GM18907 (cell line): ENCODE measurements around the gene HSP90AB1.
A peak's percentile ranks its signal among the peaks of the same experiment; 100 is the strongest.
"Not testable (repeated sequence)": the region's sequence is repeated elsewhere in the genome, so short reads cannot be mapped to it uniquely, and the experiment has no call there.

Experiments used
- ATAC-seq: cut with Tn5 transposase; IDR thresholded peaks from one replicate; pipeline ENCODE4 v1.9.1; 2021; ENCODE audit warnings: mild to moderate bottlenecking, moderate library complexity; ENCODE audit not compliant: unreplicated experiment

The HSP90AB1 gene

GRCh38 chr6:44221961-44222335 lies 25.0 kb upstream of the HSP90AB1 start:
- ATAC-seq: no peak

GRCh38 chr6:44222486-44223318 lies 24.2 kb upstream of the HSP90AB1 start:
- no peak for ATAC-seq

GRCh38 chr6:44223319-44224028 lies 23.4 kb upstream of the HSP90AB1 start, which contains the start of gene SLC29A1:
TSS of gene SLC29A1 (plus strand) at chr6:44223595. CDS start at chr6:44227314, 3,719 bp downstream.
- ATAC-seq: peak; percentile 46

DNA sequence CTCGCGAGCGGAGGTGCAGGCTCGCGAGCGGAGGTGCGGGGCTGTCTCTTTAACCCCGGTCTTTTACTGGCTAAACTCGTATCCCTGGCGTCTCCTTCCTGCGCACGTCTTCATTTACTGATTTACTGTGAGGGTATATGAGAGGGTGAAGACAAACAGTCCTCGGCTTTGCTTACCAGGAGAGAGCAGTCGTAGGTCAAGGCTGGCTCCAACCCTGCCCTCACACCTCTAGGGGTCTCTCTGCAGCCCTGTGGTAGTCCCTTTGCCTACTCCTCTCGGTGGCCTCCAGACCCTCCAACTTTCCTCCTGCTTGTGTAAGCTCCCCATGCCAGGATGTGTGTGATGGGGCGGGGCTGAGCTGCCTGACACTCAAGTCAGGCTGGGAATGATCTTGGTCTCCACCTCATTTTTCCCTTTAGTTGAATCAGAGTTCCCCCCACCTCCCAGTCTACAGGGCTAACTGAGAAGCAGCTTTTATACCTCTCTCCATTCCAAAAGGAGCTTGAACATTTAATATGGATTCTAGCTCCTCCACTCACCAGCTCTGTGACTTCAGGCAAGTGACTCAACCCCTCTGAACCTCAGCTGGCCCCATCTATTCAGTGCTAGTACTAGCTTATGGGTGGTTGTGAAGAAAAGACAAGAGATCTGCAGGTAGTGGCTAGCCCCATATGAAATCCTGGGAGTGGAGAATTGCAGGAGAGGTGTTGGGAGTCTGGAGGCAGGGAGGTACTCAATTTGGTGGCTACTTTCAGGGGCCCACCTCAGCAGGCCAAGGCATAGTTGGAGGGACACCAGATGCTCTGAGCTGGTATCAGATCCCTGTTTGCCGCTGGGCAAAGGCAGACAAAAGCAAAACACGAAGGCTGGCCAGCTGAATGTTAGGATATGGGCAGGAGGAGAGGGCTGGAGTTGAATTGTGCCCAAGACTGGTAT lies 22.6 kb upstream of the HSP90AB1 start:
- ATAC-seq: no peak

DNA sequence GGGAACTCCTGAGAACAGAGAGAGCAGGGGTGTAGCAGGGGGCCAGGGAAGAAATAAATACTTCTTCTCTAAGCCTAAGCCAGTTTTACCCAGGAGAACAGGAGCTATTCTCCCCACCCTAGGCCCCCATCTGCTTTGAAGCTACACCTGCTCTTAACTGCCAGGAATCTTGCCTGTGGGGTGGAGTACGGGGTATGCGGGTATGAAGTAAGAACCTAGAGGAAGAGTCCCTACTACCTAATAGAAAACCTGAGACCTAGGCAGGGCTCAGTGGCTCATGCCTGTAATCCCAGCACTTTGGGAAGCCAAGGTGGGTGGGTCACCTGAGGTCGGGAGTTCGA lies 22.0 kb upstream of the HSP90AB1 start:
- ATAC-seq: no peak

GRCh38 chr6:44225579-44226325 lies 21.1 kb upstream of the HSP90AB1 start:
- ATAC-seq: no peak

- no peak for ATAC-seq
Measured at GRCh38 chr6:44226368-44227147, 20.3 kb upstream of the HSP90AB1 start.

DNA sequence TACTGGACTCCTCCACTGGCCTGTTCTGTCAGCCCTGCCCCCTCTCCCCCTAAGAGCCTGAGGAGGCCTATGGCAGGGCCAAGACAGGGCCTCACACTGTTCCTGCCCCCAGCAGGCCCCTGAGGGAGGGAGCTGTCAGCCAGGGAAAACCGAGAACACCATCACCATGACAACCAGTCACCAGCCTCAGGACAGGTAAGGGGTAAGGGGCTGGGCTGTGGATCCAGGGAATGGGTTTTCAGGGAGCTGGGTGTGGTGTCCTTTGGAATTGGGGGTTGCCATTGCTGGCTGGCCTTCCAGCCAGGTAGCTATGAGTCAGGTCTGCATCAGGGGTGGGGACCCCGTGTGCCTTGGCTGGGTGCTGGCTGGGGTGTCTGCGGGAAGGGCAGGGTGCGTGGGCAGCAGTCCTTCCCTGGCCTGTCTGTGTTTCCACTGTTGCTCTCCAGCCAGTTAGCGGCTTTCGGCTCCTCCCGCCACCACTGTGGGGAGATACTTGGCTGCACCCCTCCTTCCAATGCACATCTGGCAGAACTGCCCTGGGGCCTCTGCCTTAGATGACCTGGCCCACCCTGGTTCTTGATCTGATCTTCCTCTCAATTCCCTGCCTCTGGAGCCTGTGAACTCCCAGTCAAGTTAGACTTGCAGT lies 19.6 kb upstream of the HSP90AB1 start:
- no peak for ATAC-seq

- ATAC-seq: no peak
Measured at GRCh38 chr6:44228031-44228430, 18.9 kb upstream of the HSP90AB1 start.

- ATAC-seq: no peak
Measured at GRCh38 chr6:44228433-44228832, 18.5 kb upstream of the HSP90AB1 start.

GRCh38 chr6:44228836-44229235 lies 18.1 kb upstream of the HSP90AB1 start:
- ATAC-seq: no peak

DNA sequence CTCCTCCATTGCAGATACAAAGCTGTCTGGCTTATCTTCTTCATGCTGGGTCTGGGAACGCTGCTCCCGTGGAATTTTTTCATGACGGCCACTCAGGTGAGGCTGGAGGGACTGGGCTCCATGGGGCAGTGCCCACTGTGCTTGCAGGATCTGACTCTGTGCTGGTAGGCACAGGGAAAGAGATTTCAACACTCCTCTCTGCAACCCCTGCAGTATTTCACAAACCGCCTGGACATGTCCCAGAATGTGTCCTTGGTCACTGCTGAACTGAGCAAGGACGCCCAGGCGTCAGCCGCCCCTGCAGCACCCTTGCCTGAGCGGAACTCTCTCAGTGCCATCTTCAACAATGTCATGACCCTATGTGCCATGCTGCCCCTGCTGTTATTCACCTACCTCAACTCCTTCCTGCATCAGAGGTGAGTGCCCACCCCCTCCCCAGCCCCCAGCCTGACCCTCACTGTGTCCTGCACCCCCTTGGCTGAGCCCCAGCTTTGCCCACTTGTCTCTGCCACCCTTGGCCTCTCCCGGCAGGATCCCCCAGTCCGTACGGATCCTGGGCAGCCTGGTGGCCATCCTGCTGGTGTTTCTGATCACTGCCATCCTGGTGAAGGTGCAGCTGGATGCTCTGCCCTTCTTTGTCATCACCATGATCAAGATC lies 17.4 kb upstream of the HSP90AB1 start:
- no peak for ATAC-seq

DNA sequence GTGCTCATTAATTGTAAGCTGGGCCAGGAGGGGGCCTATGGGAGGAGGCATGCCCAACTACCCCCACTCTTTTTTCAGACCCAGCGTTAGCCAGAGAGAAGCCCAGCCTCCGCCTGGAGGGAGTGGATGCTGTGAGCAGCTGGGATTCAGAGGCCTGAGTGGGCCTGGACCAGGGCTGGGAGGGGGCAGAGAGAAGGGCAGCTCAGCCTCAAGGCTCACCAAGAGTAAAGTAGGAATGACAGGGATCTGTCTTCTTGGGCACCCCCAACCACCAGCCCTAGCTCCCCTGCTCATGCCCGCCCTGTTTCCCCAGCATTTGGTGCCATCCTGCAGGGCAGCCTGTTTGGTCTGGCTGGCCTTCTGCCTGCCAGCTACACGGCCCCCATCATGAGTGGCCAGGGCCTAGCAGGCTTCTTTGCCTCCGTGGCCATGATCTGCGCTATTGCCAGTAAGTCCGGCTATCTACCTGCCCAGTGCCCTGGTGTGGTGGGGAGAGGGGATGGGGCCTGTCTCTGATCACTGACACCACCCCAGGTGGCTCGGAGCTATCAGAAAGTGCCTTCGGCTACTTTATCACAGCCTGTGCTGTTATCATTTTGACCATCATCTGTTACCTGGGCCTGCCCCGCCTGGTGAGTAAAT lies 16.7 kb upstream of the HSP90AB1 start:
- no peak for ATAC-seq

DNA sequence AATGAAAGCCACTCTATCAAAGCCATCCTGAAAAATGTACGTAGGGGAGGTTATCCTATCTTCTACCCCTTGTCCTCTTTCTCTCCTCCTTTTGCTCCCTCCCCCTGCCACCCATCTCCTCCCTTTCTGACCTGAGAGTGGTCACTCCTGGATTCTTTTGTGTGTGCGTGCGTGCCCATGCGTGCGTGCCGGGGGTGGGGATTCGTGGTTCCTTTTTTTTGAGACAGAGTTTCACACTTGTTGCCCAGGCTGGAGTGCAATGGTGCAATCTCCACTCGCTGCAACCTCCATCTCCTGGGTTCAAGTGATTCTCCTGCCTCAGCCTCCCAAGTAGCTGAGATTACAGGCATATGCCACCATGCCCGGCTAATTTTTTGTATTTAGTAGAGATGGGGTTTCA lies 15.5 kb upstream of the HSP90AB1 start:
- ATAC-seq: not testable (repeated sequence)

DNA sequence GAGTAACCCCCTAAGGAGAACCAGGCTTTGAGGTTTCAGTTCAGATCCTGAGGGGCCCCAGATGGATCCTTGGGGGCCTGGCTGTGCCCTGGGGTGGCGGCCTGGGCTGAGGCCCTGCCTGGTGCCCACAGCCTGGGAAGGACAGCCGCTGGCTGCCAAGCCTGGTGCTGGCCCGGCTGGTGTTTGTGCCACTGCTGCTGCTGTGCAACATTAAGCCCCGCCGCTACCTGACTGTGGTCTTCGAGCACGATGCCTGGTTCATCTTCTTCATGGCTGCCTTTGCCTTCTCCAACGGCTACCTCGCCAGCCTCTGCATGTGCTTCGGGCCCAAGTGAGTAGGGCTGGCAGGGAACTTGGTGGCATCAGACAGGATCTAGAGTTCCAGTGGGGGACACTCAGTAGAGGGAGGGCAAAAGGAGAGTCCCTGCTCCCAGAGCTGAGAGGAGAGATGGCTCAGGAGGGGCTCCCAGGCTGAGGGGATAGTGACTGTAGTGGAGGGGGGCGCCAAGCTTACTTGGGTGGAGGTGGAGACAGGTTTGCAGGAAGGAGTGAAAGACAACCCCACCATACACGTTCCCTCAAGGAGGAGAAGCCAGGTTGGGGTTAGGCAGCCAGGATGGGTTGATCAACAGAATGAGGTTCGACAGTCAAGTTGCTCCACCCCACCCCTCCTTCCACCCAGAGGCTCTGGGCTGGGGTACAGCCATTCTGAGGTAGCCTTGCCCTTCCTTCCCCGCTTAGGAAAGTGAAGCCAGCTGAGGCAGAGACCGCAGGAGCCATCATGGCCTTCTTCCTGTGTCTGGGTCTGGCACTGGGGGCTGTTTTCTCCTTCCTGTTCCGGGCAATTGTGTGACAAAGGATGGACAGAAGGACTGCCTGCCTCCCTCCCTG lies 14.0 kb upstream of the HSP90AB1 start:
- ATAC-seq: no peak

DNA sequence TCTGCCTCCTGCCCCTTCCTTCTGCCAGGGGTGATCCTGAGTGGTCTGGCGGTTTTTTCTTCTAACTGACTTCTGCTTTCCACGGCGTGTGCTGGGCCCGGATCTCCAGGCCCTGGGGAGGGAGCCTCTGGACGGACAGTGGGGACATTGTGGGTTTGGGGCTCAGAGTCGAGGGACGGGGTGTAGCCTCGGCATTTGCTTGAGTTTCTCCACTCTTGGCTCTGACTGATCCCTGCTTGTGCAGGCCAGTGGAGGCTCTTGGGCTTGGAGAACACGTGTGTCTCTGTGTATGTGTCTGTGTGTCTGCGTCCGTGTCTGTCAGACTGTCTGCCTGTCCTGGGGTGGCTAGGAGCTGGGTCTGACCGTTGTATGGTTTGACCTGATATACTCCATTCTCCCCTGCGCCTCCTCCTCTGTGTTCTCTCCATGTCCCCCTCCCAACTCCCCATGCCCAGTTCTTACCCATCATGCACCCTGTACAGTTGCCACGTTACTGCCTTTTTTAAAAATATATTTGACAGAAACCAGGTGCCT lies 13.3 kb upstream of the HSP90AB1 start:
- no peak for ATAC-seq
